H1 (cell line): ENCODE data around the gene CYP39A1. TPM values are rescaled to one million over a fixed set of nuclear protein-coding genes. Genes with fewer than 3 reads are reported as not detected.

Experiments
- CTCF ChIA-PET: fragments of 300-600 bp; sonication (Branson Sonifier 250); formaldehyde crosslinking; loops from one replicate; lab custom pipeline; 2021; ENCODE audit not compliant: partially characterized antibody; lab: Charles Lee
- POLR2A ChIA-PET: fragments of 300-600 bp; sonication (Branson Sonifier 250); formaldehyde crosslinking; loops from one replicate; lab custom pipeline; 2021; ENCODE audit warnings: inconsistent platforms; ENCODE audit not compliant: partially characterized antibody; lab: Charles Lee
- DNase-seq, 2 experiments: peaks; one replicate each; pipeline versions ENCODE4 v3.0.0 to v3.0.0-alpha.2; 2010 to 2022; ENCODE audit warnings: low spot score in 2 of 2, low read depth in 1 of 2, mixed read lengths in 1 of 2
- FAIRE-seq: peaks from 2 replicates; lab custom pipeline; 2011; peaks lifted over from hg19 to GRCh38; lab: Jason Lieb, UNC
- H2AFZ ChIP-seq: 2 replicates; pipeline ENCODE4 v1.8.1; 2012; ENCODE audit warnings: low read length, inconsistent platforms
- H2AK5ac ChIP-seq: 2 replicates; pipeline ENCODE4 v1.6.1; 2013; ENCODE audit warnings: low read depth, low read length
- H2BK120ac ChIP-seq: replicated peaks from 2 replicates; pipeline ENCODE3; 2013; ENCODE audit warnings: low read depth, low read length, inconsistent platforms
- H2BK12ac ChIP-seq: 2 replicates; pipeline ENCODE4 v1.6.1; 2013; ENCODE audit warnings: low read depth, low read length
- H2BK15ac ChIP-seq: 2 replicates; pipeline ENCODE4 v1.6.1; 2013; ENCODE audit warnings: low read length
- H2BK20ac ChIP-seq: 2 replicates; pipeline ENCODE4 v1.6.1; 2013; ENCODE audit warnings: low read length
- H2BK5ac ChIP-seq: 2 replicates; pipeline ENCODE4 v1.6.1; 2013; ENCODE audit warnings: low read depth, low read length
- H3K14ac ChIP-seq: 2 replicates; pipeline ENCODE4 v1.6.1; 2013; ENCODE audit warnings: inconsistent platforms; ENCODE audit not compliant: insufficient read length
- H3K18ac ChIP-seq: 2 replicates; pipeline ENCODE4 v1.6.1; 2013; ENCODE audit warnings: low read length; ENCODE audit errors: extremely low read depth
- H3K23ac ChIP-seq: 2 replicates; pipeline ENCODE4 v1.6.1; 2013; ENCODE audit warnings: inconsistent platforms; ENCODE audit not compliant: insufficient read length
- H3K23me2 ChIP-seq: 2 replicates; pipeline ENCODE4 v1.6.1; 2013; ENCODE audit warnings: low read depth, low read length
- H3K27ac ChIP-seq: 2 replicates; pipeline ENCODE4 v1.6.1; 2011; ENCODE audit warnings: low read depth, low read length, inconsistent platforms
- H3K27me3 ChIP-seq, 4 experiments: replicated peaks in 1 of 4; 1 replicate in 1 of 4; 2 replicates in 3 of 4; pipeline versions ENCODE4 v1.6.1 to v1.8.1; 2011 to 2013; ENCODE audit warnings: low read length in 3 of 4, mild to moderate bottlenecking in 3 of 4, inconsistent platforms in 2 of 4, mixed read lengths in 2 of 4, moderate library complexity in 1 of 4; ENCODE audit not compliant: control insufficient read depth in 3 of 4, insufficient read depth in 3 of 4; ENCODE audit errors: extremely low read depth in 1 of 4
- H3K36me3 ChIP-seq, 4 experiments: 2 replicates each; pipeline versions ENCODE4 v1.6.1 to v1.8.1; 2011 to 2013; ENCODE audit warnings: mild to moderate bottlenecking in 4 of 4, low read length in 3 of 4, moderate library complexity in 2 of 4, control low read depth in 1 of 4, inconsistent platforms in 1 of 4; ENCODE audit not compliant: insufficient read depth in 4 of 4, control insufficient read depth in 2 of 4
- H3K4ac ChIP-seq: replicated peaks from 2 replicates; pipeline ENCODE3; 2013; ENCODE audit warnings: low read length, low read depth, mixed read lengths, inconsistent platforms; ENCODE audit not compliant: insufficient read length
- H3K4me1 ChIP-seq, 4 experiments: replicated peaks in 1 of 4; 1 replicate in 1 of 4; 2 replicates in 3 of 4; pipeline versions ENCODE4 v1.6.1 to v1.8.1; 2011 to 2013; ENCODE audit warnings: low read length in 3 of 4, inconsistent platforms in 2 of 4, mixed read lengths in 1 of 4; ENCODE audit not compliant: insufficient read depth in 4 of 4, control insufficient read depth in 3 of 4
- H3K4me2 ChIP-seq, 2 experiments: 2 replicates each; pipeline versions ENCODE4 v1.6.1 to v1.8.1; 2011 to 2013; ENCODE audit warnings: low read depth in 2 of 2, low read length in 2 of 2, control low read depth in 1 of 2, inconsistent platforms in 1 of 2, mild to moderate bottlenecking in 1 of 2; ENCODE audit not compliant: insufficient read depth in 1 of 2
- H3K4me3 ChIP-seq, 4 experiments: fragments of 200-600, 300-600 bp in 1 of 4; sonication (generic), shearing (Covaris generic), sonication (Bioruptor Twin) in 1 of 4; 2 replicates each; pipeline versions ENCODE4 v1.5.1 to v1.8.1; 2011 to 2016; ENCODE audit warnings: low read length in 4 of 4, low read depth in 3 of 4, control low read depth in 2 of 4, inconsistent platforms in 2 of 4, mild to moderate bottlenecking in 2 of 4, mixed read lengths in 1 of 4, moderate library complexity in 1 of 4; ENCODE audit not compliant: insufficient read depth in 2 of 4; ENCODE audit errors: extremely low read depth in 1 of 4
- H3K56ac ChIP-seq: replicated peaks from 2 replicates; pipeline ENCODE3; 2013; ENCODE audit warnings: low read depth, mild to moderate bottlenecking, mixed read lengths, low read length, inconsistent platforms; ENCODE audit not compliant: insufficient read length
- H3K79me1 ChIP-seq: 2 replicates; pipeline ENCODE4 v1.6.1; 2013; ENCODE audit warnings: low read depth, low read length, control low read depth
- H3K79me2 ChIP-seq, 2 experiments: 2 replicates each; pipeline versions ENCODE4 v1.6.1 to v1.8.1; 2012 to 2013; ENCODE audit warnings: low read length in 2 of 2, mild to moderate bottlenecking in 2 of 2, inconsistent platforms in 1 of 2; ENCODE audit not compliant: insufficient read depth in 2 of 2, control insufficient read depth in 1 of 2
- H3K9ac ChIP-seq, 4 experiments: replicated peaks in 1 of 4; 1 replicate in 1 of 4; 2 replicates in 3 of 4; pipeline versions ENCODE4 v1.6.1 to v1.8.1; 2011 to 2013; ENCODE audit warnings: low read depth in 3 of 4, low read length in 3 of 4, control low read depth in 2 of 4, mild to moderate bottlenecking in 2 of 4, moderate library complexity in 2 of 4, inconsistent platforms in 1 of 4; ENCODE audit errors: extremely low read depth in 1 of 4
- H3K9me3 ChIP-seq, 2 experiments: 2 replicates each; pipeline versions ENCODE4 v1.6.1 to v1.8.1; 2012 to 2013; ENCODE audit warnings: mild to moderate bottlenecking in 2 of 2, moderate library complexity in 2 of 2, control low read depth in 1 of 2, inconsistent platforms in 1 of 2, low read depth in 1 of 2, low read length in 1 of 2, mixed read lengths in 1 of 2; ENCODE audit not compliant: insufficient read depth in 2 of 2
- H4K20me1 ChIP-seq, 2 experiments: replicated peaks in 1 of 2; 2 replicates each; pipeline versions ENCODE3 to v1.8.1; 2011 to 2013; ENCODE audit warnings: inconsistent platforms in 2 of 2, low read length in 2 of 2, mild to moderate bottlenecking in 1 of 2; ENCODE audit not compliant: insufficient read depth in 2 of 2, control insufficient read depth in 1 of 2
- H4K5ac ChIP-seq: 2 replicates; pipeline ENCODE4 v1.6.1; 2013; ENCODE audit warnings: low read length, low read depth, mixed read lengths, inconsistent platforms; ENCODE audit not compliant: insufficient read length
- H4K8ac ChIP-seq: 2 replicates; pipeline ENCODE4 v1.8.0; 2013; ENCODE audit warnings: mild to moderate bottlenecking, moderate library complexity, low read length, inconsistent platforms; ENCODE audit not compliant: insufficient read depth; ENCODE audit errors: extremely low read depth
- H4K91ac ChIP-seq: replicated peaks from 2 replicates; pipeline ENCODE3; 2013; ENCODE audit warnings: low read length, mixed read lengths, inconsistent platforms; ENCODE audit not compliant: insufficient read length
- CHD1 ChIP-seq: IDR thresholded peaks from 2 replicates; pipeline ENCODE4 v1.6.1; 2012; ENCODE audit warnings: low read depth, low read length, improper control_type of control experiment
- WGBS, 2 experiments: shearing (Covaris generic) in 1 of 2; methylation state at CpG; one replicate each; pipeline versions ENCODE4 v1.1.6 to v1.1.7; 2013 to 2015; ENCODE audit warnings: low lambda C conversion rate in 2 of 2, mixed read lengths in 2 of 2, inconsistent platforms in 1 of 2, low coverage in 1 of 2, missing lambda C conversion rate in 1 of 2; ENCODE audit not compliant: insufficient replicate concordance in 2 of 2, insufficient coverage in 1 of 2, insufficient read length in 1 of 2; ENCODE audit errors: extremely low coverage in 1 of 2, missing lambda C conversion rate in 1 of 2; 5-methylcytosine and 5-hydroxymethylcytosine counted together
- polyA plus RNA-seq, 7 experiments: library from polyadenylated mRNA; depleted of rRNA in 3 of 7; stranded (reverse) in 5 of 7; unstranded in 2 of 7; fragments of >200 nt in 5 of 7; fragments of 200-250 nt in 2 of 7; gene quantifications; 1 replicate in 5 of 7; 2 replicates in 1 of 7; 4 replicates in 1 of 7; pipeline versions ENCODE4 v1.2.1 to v1.2.3, GENCODE V29; 2011 to 2013; ENCODE audit warnings: missing spikeins in 2 of 7, mixed read lengths in 2 of 7
- total RNA-seq: library from RNA; stranded (reverse); fragmentation: NEBNext Ultra II Directional; extraction: Animal tissue kit (Norgen Biotek cat#: 25700); gene quantifications from 2 replicates; pipeline ENCODE4 v1.2.1, GENCODE V29; 2021

Gene CYP39A1
- total and polyA plus RNA-seq, 2 of the 8 experiments (the other 6 are each of a cell fraction or from before 2014, with no cell fraction given), result 0.71 to 2.4 TPM

DNA sequence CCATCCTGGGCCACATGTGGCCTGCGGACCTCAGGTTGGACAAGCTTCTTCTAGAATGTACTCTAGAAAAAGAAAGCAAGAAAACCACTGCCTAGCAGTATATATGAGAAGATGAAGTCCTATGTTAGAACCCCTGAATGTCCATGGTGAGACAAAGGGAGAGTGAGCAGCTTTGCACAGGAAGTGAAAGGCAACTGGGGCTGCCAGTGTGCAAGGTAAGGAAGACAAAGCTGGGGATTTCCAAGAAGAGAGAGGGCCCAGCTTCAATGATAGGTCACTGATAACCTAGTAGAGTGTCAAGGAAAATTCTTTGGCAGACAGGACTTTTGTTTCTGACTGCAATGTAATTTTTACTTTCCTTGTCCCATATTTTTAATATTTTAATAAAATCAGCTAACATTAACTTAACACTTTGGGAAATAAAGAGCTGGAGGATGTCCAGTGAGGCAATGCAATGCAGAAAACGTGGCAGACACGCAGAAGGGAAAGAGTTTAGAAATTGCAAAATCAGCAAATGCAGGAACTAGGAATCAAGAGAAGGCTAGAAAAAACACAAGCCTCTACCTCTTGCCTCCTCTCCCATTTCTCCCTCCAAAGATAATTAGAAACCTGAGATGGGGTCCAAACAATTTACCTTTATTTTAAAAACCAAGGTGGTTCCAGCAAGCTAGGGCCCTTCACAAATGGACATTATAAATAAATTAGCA, 47.4 kb downstream of the CYP39A1 start:
- H2BK15ac ChIP-seq, result no peak overlapping the region
- no peak overlapping the region for H3K23ac ChIP-seq
- no peaks in the 10 kb centered on the region for H3K79me2 ChIP-seq
- H2AFZ ChIP-seq, result no peak overlapping the region
- H3K4ac ChIP-seq, result no peak overlapping the region
- no peak overlapping the region for H4K91ac ChIP-seq
- CTCF ChIA-PET, result interaction anchor here (0.5 to 0.7 kb wide), 2 partner anchors 42 to 75 kb away, joined by 3 read pairs; no protein-coding TSS in a partner anchor
- H2BK12ac ChIP-seq, result no peak overlapping the region
- H4K20me1 ChIP-seq, result no peaks in the 10 kb centered on the region
- no peaks in the 10 kb centered on the region for H3K79me1 ChIP-seq
- no peak overlapping the region for H3K9ac ChIP-seq
- no peaks in the 10 kb centered on the region for H3K27me3 ChIP-seq
- H3K56ac ChIP-seq, result no peak overlapping the region
- H2BK5ac ChIP-seq, result no peak overlapping the region
- no peaks in the 10 kb centered on the region for H3K36me3 ChIP-seq
- no peak overlapping the region for H3K18ac ChIP-seq
- WGBS, 2 experiments, result 98% methylated on average over 3 of the region's 3 CpGs; no CpG with 5 or more reads in 1 of the 2 experiments
- H3K23me2 ChIP-seq, result no peaks in the 10 kb centered on the region; the same call in 1 of the 2 replicates
- no peaks in the 10 kb centered on the region for H3K4me1 ChIP-seq
- no peak for DNase-seq
- H2AK5ac ChIP-seq, result no peak overlapping the region
- no peak overlapping the region for H4K8ac ChIP-seq
- TF ChIP-seq CHD1, result no peak
- TF ChIP-seq, all 59 proteins: peak for 0
- Histone ChIP-seq H3K27ac (no peak overlapping the region), H3K9me3 (no peaks in the 10 kb centered on the region), H3K14ac (no peak overlapping the region), H2BK120ac (no peak overlapping the region), H3K4me3 (no peak overlapping the region), H4K5ac (no peak overlapping the region), H3K4me2 (no peak overlapping the region), H2BK20ac (no peak overlapping the region)
- no peak for FAIRE-seq
- POLR2A ChIA-PET, result no interaction called here
